H1 (cell line): ENCODE measurements around the gene CEP76. TPM values are rescaled to one million over a fixed set of nuclear protein-coding genes. Genes with fewer than 3 reads are reported as not detected.

Experiments used
- ASH2L ChIP-seq: fragments of 200-600, 300-600 bp; sonication (generic); IDR thresholded peaks from one replicate; pipeline ENCODE4 v1.7.1; 2017; ENCODE audit warnings: low read length
- BRCA1 ChIP-seq: IDR thresholded peaks from 2 replicates; pipeline ENCODE4 v1.6.1; 2012; ENCODE audit warnings: low read depth, low read length, improper control_type of control experiment
- FOSL1 ChIP-seq: IDR thresholded peaks from 2 replicates; pipeline ENCODE4 v1.6.1; 2011; ENCODE audit warnings: mild to moderate bottlenecking, low read depth, low read length, moderate library complexity; ENCODE audit not compliant: insufficient read depth
- GABPA ChIP-seq: IDR thresholded peaks from 2 replicates; pipeline ENCODE4 v1.6.1; 2011; ENCODE audit warnings: mild to moderate bottlenecking, low read length, moderate library complexity, borderline replicate concordance; ENCODE audit not compliant: insufficient read depth
- HDAC6 ChIP-seq: IDR thresholded peaks from one replicate; pipeline ENCODE4 v1.7.1; 2012; ENCODE audit warnings: low read depth, mild to moderate bottlenecking, inconsistent platforms, low read length, moderate library complexity
- TEAD4 ChIP-seq: IDR thresholded peaks from 2 replicates; pipeline ENCODE4 v1.6.1; 2012; ENCODE audit warnings: low read depth, low read length, inconsistent platforms, mixed read lengths
- polyA plus RNA-seq, 7 experiments: library from polyadenylated mRNA; depleted of rRNA in 3 of 7; stranded (reverse) in 5 of 7; unstranded in 2 of 7; fragments of >200 nt in 5 of 7; fragments of 200-250 nt in 2 of 7; gene quantifications; 1 replicate in 5 of 7; 2 replicates in 1 of 7; 4 replicates in 1 of 7; pipeline versions ENCODE4 v1.2.1 to v1.2.3, GENCODE V29; 2011 to 2013; ENCODE audit warnings: missing spikeins in 2 of 7, mixed read lengths in 2 of 7
- total RNA-seq: library from RNA; stranded (reverse); fragmentation: NEBNext Ultra II Directional; extraction: Animal tissue kit (Norgen Biotek cat#: 25700); gene quantifications from 2 replicates; pipeline ENCODE4 v1.2.1, GENCODE V29; 2021

Gene CEP76
- total and polyA plus RNA-seq, 2 of the 8 experiments (the other 6 are each of a cell fraction or from before 2014, with no cell fraction given), result 9.0 to 18.1 TPM

GRCh38 chr18:12751503-12751884 lies 49.0 kb upstream of the CEP76 start (continued):
- TF ChIP-seq ASH2L (no peak), HDAC6 (no peak), FOSL1 (no peak), TEAD4 (no peak), GABPA (no peak), BRCA1 (no peak)
